ENCODE measurements around the gene DOCK2.

DNA sequence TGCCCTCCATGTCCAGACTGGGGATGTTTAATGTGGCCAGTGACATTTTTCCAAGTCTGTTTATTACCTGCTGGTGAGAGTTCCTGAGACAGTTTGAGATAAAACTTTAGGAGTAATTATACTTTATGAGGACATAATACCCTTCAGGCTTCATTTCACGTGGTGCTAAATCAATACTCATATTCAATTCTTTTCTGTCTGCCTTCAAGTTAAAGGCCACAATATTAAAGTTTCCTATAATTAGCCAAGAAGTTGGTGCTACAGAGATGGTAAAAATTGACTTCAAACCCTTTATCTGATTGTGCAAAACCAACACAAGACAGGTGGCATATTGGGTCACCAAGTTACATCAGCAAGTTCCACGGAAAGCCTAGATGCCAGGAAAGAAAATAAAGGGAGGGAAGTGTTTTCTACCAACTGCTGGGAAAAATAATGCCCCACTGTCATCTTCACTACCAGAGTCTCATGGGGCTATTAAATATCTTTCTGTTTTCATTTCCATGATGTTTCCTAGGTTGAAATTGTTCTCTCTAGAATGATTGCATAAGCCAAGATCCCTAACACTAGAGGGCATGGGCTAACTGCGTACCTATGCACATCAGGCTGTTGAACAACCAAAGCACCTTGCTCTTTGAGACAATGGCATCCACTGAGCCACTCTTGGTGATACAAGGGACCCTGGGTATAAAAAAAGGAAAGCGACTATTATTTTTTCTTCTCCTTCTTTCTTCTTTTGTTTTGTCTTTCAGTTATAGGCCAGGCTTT, 274.6 kb downstream of the DOCK2 start:
- TF ChIP-seq ZFP36 (IDR thresholded peaks at IDR 0.05; ENCODE audit: borderline replicate concordance, partially characterized antibody) = no peak
- TF ChIP-seq, protein P1, sequence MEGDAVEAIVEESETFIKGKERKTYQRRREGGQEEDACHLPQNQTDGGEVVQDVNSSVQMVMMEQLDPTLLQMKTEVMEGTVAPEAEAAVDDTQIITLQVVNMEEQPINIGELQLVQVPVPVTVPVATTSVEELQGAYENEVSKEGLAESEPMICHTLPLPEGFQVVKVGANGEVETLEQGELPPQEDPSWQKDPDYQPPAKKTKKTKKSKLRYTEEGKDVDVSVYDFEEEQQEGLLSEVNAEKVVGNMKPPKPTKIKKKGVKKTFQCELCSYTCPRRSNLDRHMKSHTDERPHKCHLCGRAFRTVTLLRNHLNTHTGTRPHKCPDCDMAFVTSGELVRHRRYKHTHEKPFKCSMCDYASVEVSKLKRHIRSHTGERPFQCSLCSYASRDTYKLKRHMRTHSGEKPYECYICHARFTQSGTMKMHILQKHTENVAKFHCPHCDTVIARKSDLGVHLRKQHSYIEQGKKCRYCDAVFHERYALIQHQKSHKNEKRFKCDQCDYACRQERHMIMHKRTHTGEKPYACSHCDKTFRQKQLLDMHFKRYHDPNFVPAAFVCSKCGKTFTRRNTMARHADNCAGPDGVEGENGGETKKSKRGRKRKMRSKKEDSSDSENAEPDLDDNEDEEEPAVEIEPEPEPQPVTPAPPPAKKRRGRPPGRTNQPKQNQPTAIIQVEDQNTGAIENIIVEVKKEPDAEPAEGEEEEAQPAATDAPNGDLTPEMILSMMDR (IDR thresholded peaks at IDR 0.05) = 0 out of 3 replicates have a peak, but pooled peaks have one; percentile 11
- TF ChIP-seq, protein P2, sequence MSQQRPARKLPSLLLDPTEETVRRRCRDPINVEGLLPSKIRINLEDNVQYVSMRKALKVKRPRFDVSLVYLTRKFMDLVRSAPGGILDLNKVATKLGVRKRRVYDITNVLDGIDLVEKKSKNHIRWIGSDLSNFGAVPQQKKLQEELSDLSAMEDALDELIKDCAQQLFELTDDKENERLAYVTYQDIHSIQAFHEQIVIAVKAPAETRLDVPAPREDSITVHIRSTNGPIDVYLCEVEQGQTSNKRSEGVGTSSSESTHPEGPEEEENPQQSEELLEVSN (IDR thresholded peaks at IDR 0.05; ENCODE audit: borderline replicate concordance, low read depth) = no peak
- no peak for TF ChIP-seq MAFK (IDR thresholded peaks at IDR 0.05; ENCODE audit: partially characterized antibody)
- no peak for TF ChIP-seq CBX8 (IDR thresholded peaks at IDR 0.05)
- TF ChIP-seq ZNF302 (CRISPR knock-in tag; IDR thresholded peaks at IDR 0.05) = no peak
- TF ChIP-seq RCOR1 (IDR thresholded peaks at IDR 0.05; ENCODE audit: low read depth, low read length) = no peak
- no peak for TF ChIP-seq PHF8 (IDR thresholded peaks at IDR 0.05; ENCODE audit: borderline replicate concordance, low read depth)
- no peak; the same call in 2 of the 3 replicates for TF ChIP-seq SMC3 (IDR thresholded peaks at IDR 0.05)
- TF ChIP-seq, protein P3, sequence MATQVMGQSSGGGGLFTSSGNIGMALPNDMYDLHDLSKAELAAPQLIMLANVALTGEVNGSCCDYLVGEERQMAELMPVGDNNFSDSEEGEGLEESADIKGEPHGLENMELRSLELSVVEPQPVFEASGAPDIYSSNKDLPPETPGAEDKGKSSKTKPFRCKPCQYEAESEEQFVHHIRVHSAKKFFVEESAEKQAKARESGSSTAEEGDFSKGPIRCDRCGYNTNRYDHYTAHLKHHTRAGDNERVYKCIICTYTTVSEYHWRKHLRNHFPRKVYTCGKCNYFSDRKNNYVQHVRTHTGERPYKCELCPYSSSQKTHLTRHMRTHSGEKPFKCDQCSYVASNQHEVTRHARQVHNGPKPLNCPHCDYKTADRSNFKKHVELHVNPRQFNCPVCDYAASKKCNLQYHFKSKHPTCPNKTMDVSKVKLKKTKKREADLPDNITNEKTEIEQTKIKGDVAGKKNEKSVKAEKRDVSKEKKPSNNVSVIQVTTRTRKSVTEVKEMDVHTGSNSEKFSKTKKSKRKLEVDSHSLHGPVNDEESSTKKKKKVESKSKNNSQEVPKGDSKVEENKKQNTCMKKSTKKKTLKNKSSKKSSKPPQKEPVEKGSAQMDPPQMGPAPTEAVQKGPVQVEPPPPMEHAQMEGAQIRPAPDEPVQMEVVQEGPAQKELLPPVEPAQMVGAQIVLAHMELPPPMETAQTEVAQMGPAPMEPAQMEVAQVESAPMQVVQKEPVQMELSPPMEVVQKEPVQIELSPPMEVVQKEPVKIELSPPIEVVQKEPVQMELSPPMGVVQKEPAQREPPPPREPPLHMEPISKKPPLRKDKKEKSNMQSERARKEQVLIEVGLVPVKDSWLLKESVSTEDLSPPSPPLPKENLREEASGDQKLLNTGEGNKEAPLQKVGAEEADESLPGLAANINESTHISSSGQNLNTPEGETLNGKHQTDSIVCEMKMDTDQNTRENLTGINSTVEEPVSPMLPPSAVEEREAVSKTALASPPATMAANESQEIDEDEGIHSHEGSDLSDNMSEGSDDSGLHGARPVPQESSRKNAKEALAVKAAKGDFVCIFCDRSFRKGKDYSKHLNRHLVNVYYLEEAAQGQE (IDR thresholded peaks at IDR 0.05) = no peak
- no peak for TF ChIP-seq JUN (IDR thresholded peaks at IDR 0.05)
- no peak for TF ChIP-seq ESRRA (IDR thresholded peaks at IDR 0.05; ENCODE audit: borderline replicate concordance, low read length)

Measured in A549 (cell line).